Neural cell (in vitro differentiated cells): ENCODE measurements around the gene CGNL1.

Experiments used
- EP300 ChIP-seq: fragments of 450-650 bp; conservative IDR thresholded peaks from 2 replicates; pipeline ENCODE4 v1.6.1; 2014; ENCODE audit warnings: antibody characterized with exemption, mild to moderate bottlenecking, moderate library complexity; ENCODE audit not compliant: poor library complexity, severe bottlenecking
- EZH2 ChIP-seq: fragments of 200-600, 300-800 bp; shearing (Covaris generic), sonication (generic); IDR thresholded peaks from 2 replicates; pipeline ENCODE4 v1.6.1; 2014; ENCODE audit warnings: antibody characterized with exemption, low read length, borderline replicate concordance, mild to moderate bottlenecking; ENCODE audit not compliant: insufficient read depth, poor library complexity, severe bottlenecking
- TAF1 ChIP-seq: IDR thresholded peaks from 2 replicates; pipeline ENCODE4 v1.6.1; 2012; ENCODE audit warnings: low read depth
- TF ChIP-seq, protein P1 (sequence below): fragments of 450-650 bp; IDR thresholded peaks from 2 replicates; pipeline ENCODE4 v1.5.1; 2014; ENCODE audit warnings: antibody characterized with exemption, mild to moderate bottlenecking, moderate library complexity; ENCODE audit not compliant: poor library complexity, severe bottlenecking

DNA sequence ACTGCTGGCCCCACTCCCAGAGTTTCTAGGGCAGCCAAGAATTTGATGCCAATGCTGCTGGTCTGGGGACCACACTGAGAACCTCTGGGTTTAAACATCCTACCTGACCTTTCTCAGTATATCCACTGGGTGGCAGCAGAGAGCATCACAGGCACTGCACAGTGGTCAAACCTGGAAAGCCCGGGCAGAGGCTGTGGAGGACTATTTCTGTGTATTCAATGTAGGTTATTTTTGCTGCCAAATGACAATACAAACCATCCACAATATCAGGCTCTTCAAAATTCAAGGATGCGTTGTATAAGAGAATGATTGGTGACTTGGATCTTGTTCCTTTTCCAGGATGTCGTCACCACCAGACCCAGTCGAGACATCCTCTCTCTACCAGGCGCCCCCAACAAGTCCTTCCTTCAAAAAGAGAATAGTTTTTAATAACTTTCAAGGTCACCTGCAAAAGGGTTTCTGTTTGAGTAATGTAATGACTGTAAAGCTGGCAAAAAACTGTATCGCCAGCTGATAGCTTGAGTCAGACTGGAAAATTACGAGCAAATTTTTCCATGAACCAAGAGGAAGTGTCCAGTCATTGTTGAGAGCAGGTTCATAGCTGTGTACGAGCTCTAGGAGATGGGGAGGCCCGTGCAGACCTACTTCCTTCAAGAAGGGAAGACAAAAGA lies 184.9 kb downstream of the CGNL1 start:
- TF ChIP-seq EP300 (no peak), EZH2 (no peak), TAF1 (no peak)
- TF ChIP-seq, protein P1, sequence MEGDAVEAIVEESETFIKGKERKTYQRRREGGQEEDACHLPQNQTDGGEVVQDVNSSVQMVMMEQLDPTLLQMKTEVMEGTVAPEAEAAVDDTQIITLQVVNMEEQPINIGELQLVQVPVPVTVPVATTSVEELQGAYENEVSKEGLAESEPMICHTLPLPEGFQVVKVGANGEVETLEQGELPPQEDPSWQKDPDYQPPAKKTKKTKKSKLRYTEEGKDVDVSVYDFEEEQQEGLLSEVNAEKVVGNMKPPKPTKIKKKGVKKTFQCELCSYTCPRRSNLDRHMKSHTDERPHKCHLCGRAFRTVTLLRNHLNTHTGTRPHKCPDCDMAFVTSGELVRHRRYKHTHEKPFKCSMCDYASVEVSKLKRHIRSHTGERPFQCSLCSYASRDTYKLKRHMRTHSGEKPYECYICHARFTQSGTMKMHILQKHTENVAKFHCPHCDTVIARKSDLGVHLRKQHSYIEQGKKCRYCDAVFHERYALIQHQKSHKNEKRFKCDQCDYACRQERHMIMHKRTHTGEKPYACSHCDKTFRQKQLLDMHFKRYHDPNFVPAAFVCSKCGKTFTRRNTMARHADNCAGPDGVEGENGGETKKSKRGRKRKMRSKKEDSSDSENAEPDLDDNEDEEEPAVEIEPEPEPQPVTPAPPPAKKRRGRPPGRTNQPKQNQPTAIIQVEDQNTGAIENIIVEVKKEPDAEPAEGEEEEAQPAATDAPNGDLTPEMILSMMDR: peak; percentile 87
